HG02870 (cell line): ENCODE measurements around the gene DUSP16.
A peak's percentile ranks its signal among the peaks of the same experiment; 100 is the strongest.
"Not testable (repeated sequence)": the region's sequence is repeated elsewhere in the genome, so short reads cannot be mapped to it uniquely, and the experiment has no call there.

Experiments used
- ATAC-seq: cut with Tn5 transposase; IDR thresholded peaks from one replicate; pipeline ENCODE4 v1.9.1; 2021; ENCODE audit warnings: mild to moderate bottlenecking, moderate library complexity; ENCODE audit not compliant: unreplicated experiment

The DUSP16 gene

GRCh38 chr12:12562585-12563261 is at the start of gene DUSP16:
Gene DUSP16 (minus strand): TSS chr12:12562863. CDS start chr12:12521098, 41,765 bp downstream.
- ATAC-seq, result peak; percentile 69

DNA sequence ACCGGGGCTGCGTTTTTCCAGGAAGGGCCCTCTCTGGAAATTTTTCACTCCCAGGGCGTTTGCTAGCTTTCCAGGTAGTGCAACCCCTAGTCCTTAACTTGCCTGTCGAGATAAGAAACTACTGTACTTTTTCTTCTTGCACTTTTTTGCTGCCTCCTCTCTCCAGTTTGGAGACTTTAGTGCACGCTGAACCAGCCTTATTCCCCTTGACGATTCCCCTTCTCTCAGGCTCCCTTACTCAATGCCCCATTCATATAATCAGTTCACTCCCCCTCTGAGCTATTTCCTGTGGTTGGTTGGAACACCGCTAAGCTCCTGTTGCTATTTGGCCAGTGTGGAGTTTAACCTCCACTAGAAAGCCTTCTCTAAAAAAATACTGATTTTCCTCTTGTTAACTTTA is 49.7 kb upstream of the DUSP16 start:
- ATAC-seq, result no peak

GRCh38 chr12:12611512-12612306 is 49.0 kb upstream of the DUSP16 start, which contains the start of gene CREBL2:
Gene CREBL2 (plus strand): TSS chr12:12611876. CDS start chr12:12612173, 297 bp downstream.
- ATAC-seq, result peak; percentile 57

DNA sequence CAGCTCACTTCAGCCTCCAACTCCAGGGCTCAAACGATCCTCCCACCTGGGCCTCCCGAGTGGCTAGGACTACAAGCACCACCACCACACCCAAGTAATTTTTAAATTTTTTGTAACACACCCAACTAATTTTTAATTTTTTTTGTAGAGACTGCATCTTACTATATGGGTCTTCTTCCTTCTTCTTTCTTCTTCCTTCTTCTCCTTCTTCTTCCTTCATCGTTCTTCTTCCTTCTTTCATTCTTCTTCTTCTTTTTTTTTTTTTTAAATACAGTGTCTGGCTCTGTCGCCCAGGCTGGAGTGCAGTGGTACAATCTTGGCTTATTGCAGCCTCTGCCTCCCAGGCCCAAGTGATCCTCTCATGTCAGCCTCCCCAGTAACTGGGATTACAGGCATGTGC is 48.0 kb upstream of the DUSP16 start:
- no peak for ATAC-seq

DNA sequence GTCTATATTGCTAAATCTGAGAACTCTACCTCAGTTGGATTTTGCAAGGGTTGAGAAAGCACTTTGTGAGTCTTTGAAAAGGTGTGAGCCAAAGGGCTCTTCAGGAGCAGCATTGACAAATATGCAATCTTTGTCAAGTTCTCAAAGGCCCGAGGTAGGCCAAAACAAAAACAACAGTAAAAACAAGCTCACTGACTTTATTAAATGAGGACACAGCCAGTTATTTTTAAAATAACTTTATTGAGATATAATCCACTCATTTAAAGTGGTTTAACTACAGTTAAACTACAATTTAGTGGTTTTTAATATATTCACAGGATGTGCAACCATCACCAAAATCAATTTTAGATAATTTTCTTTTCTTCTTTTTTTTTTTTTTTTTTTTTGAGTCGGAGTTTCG is 47.0 kb upstream of the DUSP16 start:
- ATAC-seq, result no peak

GRCh38 chr12:12608557-12608957 is 45.9 kb upstream of the DUSP16 start:
- ATAC-seq, result no peak

- ATAC-seq, result peak; percentile 66
Measured at GRCh38 chr12:12606781-12607589, 44.3 kb upstream of the DUSP16 start.

GRCh38 chr12:12604740-12605139 is 42.1 kb upstream of the DUSP16 start:
- ATAC-seq, result no peak

- no peak for ATAC-seq
Measured at GRCh38 chr12:12600659-12601058, 38.0 kb upstream of the DUSP16 start.

- ATAC-seq, result no peak
Measured at GRCh38 chr12:12599750-12600643, 37.3 kb upstream of the DUSP16 start.

GRCh38 chr12:12598864-12599263 is 36.2 kb upstream of the DUSP16 start:
- ATAC-seq, result no peak

GRCh38 chr12:12596598-12596997 is 33.9 kb upstream of the DUSP16 start:
- ATAC-seq, result not testable (repeated sequence)

GRCh38 chr12:12595929-12596328 is 33.3 kb upstream of the DUSP16 start:
- not testable (repeated sequence) for ATAC-seq

DNA sequence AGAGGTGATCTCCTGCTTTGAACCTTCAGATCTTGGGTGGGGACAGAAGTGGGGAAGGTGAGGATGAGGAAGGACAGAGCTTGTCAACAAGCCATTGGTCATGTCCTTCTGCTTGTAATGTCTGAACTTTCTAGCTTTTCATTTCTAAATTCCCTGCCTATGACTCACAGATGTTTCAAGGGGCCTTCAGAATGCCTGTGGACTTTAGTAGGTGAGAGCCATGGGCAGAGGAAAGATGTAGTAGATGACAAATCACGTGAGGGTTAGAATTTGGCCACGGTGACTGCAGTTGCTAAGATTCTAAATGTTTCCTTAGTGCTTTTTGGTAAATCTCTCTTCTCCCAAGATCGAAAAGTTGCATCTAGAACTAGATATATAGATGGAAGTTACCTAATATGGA is 30.3 kb upstream of the DUSP16 start:
- ATAC-seq, result no peak

- no peak for ATAC-seq
Measured at GRCh38 chr12:12590961-12591360, 28.3 kb upstream of the DUSP16 start.

GRCh38 chr12:12588436-12588835 is 25.8 kb upstream of the DUSP16 start:
- ATAC-seq, result not testable (repeated sequence)

DNA sequence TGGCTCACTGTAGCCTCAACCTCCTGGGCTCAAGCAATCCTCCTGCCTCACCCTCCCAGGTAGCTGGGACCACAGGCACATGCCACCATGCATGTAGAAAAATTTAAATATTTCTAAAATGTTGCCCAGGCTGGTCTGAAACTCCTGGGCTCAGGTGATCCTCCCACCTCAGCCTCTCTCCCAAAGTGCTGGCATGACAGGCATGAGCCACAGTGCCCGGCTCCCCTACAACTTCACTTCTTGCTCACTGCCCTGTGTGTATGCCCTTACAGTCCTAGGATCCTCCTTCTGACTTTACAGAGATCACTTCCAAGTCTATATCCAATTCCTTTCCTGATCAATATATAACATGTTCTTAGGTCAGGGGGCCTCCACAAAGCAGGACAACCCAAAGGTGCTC is 25.2 kb upstream of the DUSP16 start:
- ATAC-seq, result no peak

DNA sequence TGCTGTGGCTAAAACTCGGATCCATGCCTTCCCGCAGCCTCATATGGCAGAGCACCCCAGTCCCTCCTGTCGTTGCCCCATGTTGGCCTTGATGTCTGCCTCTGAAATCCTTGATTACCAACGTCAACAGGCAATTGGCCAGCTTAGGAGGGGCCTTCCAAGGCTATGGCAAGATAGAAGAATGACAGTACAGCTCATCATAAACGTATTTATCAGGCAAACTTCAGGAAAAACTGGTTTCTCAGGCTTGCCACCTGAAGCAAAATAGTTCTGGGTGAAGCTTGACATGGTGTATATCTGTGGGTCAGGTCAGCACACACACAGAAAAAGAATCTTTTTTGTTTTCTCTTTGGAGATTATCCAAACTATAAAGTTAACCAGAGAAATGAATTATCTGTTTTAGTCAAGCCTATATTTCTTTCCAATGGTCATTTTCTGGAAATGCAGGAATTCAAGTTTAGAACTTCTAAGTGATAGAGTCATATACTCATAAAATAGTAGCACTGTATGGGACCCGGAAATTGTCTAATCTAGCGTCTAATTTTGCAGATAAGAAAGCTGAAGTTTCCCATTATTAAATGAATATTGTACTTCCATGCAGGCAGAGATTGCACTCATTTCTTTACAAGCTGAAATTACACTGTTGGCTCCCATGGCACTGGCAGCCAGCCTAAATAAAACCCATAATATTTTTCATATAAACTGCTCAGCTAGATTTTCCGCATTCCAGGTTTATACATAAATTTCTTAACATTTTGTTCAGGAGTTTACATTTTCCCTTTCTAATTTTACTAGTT is 24.4 kb upstream of the DUSP16 start:
- no peak for ATAC-seq

- ATAC-seq, result no peak
Measured at GRCh38 chr12:12585115-12585863, 22.6 kb upstream of the DUSP16 start.
